HG02973 (cell line): Measurements from ENCODE around the gene PDCD4.
"Not testable (repeated sequence)": the region's sequence is repeated elsewhere in the genome, so short reads cannot be mapped to it uniquely, and the experiment has no call there.

Source experiments
- ATAC-seq: cut with Tn5 transposase; IDR thresholded peaks from one replicate; pipeline ENCODE4 v1.9.1; 2021; ENCODE audit warnings: moderate library complexity; ENCODE audit not compliant: unreplicated experiment

PDCD4 gene

GRCh38 chr10:110880012-110880411 lies 8.3 kb downstream of the PDCD4 start:
- ATAC-seq, result no peak

- no peak for ATAC-seq
Observed at GRCh38 chr10:110881247-110881646, 9.5 kb downstream of the PDCD4 start.

- no peak for ATAC-seq
Observed at GRCh38 chr10:110881905-110882304, 10.2 kb downstream of the PDCD4 start.

- ATAC-seq, result no peak
Observed at GRCh38 chr10:110883924-110884323, 12.2 kb downstream of the PDCD4 start.

GRCh38 chr10:110885932-110886674 lies 14.4 kb downstream of the PDCD4 start:
- ATAC-seq, result no peak

- ATAC-seq, result no peak
Observed at GRCh38 chr10:110887560-110887959, 15.8 kb downstream of the PDCD4 start.

- no peak for ATAC-seq
Observed at GRCh38 chr10:110892602-110893288, 21.0 kb downstream of the PDCD4 start.

- ATAC-seq, result no peak
Observed at GRCh38 chr10:110893559-110894179, 21.9 kb downstream of the PDCD4 start.

GRCh38 chr10:110897184-110897583 lies 25.5 kb downstream of the PDCD4 start:
- ATAC-seq, result no peak

GRCh38 chr10:110898391-110898790 lies 26.7 kb downstream of the PDCD4 start:
- no peak for ATAC-seq

GRCh38 chr10:110900983-110901382 lies 29.3 kb downstream of the PDCD4 start:
- no peak for ATAC-seq

GRCh38 chr10:110901954-110902819 lies 30.5 kb downstream of the PDCD4 start:
- no peak for ATAC-seq

GRCh38 chr10:110903280-110904278 lies 31.9 kb downstream of the PDCD4 start:
- peak; percentile 81 for ATAC-seq

GRCh38 chr10:110910138-110910537 lies 38.4 kb downstream of the PDCD4 start:
- no peak for ATAC-seq

GRCh38 chr10:110912374-110912773 lies 40.6 kb downstream of the PDCD4 start:
- ATAC-seq, result no peak

GRCh38 chr10:110914431-110914830 lies 42.7 kb downstream of the PDCD4 start:
- ATAC-seq, result no peak

- no peak for ATAC-seq
Observed at GRCh38 chr10:110915035-110915434, 43.3 kb downstream of the PDCD4 start.

GRCh38 chr10:110915600-110915999 lies 43.9 kb downstream of the PDCD4 start:
- not testable (repeated sequence) for ATAC-seq

- no peak for ATAC-seq
Observed at GRCh38 chr10:110916554-110917346, 45.0 kb downstream of the PDCD4 start.
